GM12891 (cell line): ENCODE measurements around the gene PBRM1.

Experiments used
- DNase-seq: peaks from one replicate; pipeline ENCODE4 v3.0.0; 2011; ENCODE audit warnings: low spot score; ENCODE audit not compliant: insufficient read length
- FAIRE-seq: peaks from 2 replicates; lab custom pipeline; 2011; peaks lifted over from hg19 to GRCh38; lab: Jason Lieb, UNC
- PAX5 ChIP-seq: IDR thresholded peaks from 2 replicates; pipeline ENCODE4 v1.6.1; 2011; ENCODE audit warnings: low read length, moderate library complexity, mild to moderate bottlenecking; ENCODE audit not compliant: insufficient read depth, severe bottlenecking
- POLR2A ChIP-seq: IDR thresholded peaks from 2 replicates; pipeline ENCODE4 v1.6.1; 2011; ENCODE audit warnings: low read depth, low read length, control low read depth
- POLR2AphosphoS5 ChIP-seq: IDR thresholded peaks from 2 replicates; pipeline ENCODE4 v1.6.1; 2011; ENCODE audit warnings: low read depth, low read length, control low read depth
- POU2F2 ChIP-seq: IDR thresholded peaks from 2 replicates; pipeline ENCODE4 v1.6.1; 2011; ENCODE audit warnings: low read depth, mild to moderate bottlenecking, control low read depth, low read length, moderate library complexity
- SPI1 ChIP-seq: IDR thresholded peaks from 2 replicates; pipeline ENCODE4 v1.6.1; 2011; ENCODE audit warnings: low read depth, low read length, control low read depth
- TAF1 ChIP-seq: IDR thresholded peaks from 2 replicates; pipeline ENCODE4 v1.6.1; 2011; ENCODE audit warnings: low read depth, low read length, control low read depth

The PBRM1 gene

DNA sequence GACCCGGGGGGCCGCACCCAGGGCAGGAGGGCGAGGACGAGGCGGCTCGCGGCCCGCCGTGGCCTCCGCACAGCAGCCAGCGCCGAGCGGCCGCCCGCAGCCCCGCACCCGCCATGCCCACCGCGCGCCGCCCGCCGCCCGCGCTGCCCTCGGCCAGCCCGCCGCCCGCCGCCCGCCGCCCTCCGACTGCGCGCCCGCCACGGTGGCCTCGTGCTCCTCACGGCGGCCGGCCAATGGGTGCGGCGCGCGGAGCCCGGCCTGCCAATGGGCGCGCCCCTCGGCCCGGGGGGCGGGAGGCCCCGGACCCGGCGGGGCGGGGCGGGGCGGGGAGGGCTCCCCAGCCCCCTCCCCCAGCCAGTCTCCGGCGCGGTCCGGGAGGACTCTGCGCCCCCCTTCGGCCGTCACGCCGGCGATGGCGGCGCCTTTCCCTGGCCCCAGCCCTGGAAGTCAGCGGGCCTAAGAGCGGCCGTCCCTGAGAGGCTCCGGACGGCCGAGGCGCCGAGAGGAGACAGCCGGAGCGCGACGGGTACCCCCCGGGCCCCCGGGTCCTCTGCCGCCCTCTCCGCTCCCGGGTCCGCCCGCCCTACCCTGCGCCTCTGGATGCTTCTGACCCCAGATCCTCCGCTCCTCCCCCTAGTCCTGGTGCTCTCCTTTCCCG lies 152.0 kb downstream of the PBRM1 start, which contains the start of gene NT5DC2:
TSS of gene NT5DC2 (minus strand) at position 235 of the 658 bp plus-strand sequence. CDS start at position 115, 120 bp downstream.
- DNase-seq (peak; percentile 93), FAIRE-seq (peak; percentile 83)
- no peak for TF ChIP-seq PAX5
- TF ChIP-seq POLR2A, result no peak

DNA sequence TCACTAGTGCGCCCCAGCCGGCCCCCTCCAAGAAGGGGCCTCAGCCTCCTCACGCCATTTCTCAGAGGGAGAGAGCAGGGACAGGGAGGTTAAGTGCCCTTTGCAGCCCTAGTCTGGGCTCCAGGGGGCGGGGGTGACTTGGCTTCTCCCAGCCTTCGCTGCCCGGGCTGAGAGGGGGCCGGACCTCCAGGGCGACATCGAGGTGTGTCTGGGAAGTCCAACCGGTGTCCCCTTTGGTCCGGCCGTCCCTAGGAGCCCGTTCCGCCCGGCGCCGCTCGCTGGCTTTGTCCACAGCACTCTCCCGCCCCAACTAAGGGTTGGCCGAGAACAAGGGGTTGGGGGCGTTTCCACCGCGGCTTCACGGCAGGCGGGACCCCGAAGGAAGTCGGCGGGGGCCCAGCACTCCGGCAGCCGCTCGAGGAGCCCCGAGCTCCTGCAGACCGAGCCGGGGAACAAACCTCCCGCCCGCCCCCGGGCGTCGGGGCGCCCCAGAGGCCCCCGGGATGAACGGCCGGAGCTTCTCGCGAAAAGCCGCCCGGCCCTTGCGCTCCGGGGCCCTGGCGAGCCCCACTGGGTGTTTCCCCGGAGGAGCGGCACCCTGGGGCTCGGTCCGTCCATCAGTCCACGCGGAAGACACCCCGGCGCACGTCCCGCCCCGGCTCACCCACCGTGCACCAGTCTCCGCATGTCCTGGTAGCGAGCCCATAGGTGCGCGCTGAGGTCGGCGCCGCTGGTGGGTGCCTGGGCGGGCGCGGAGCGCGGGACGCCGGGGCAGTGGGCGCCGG lies 152.7 kb downstream of the PBRM1 start:
- TF ChIP-seq TAF1, result no peak
- TF ChIP-seq POLR2AphosphoS5, result no peak
- TF ChIP-seq PAX5, result no peak
- no peak for TF ChIP-seq SPI1
- TF ChIP-seq POU2F2, result no peak
- TF ChIP-seq POLR2A, result no peak
- FAIRE-seq (no peak), DNase-seq (peak; percentile 57)

DNA sequence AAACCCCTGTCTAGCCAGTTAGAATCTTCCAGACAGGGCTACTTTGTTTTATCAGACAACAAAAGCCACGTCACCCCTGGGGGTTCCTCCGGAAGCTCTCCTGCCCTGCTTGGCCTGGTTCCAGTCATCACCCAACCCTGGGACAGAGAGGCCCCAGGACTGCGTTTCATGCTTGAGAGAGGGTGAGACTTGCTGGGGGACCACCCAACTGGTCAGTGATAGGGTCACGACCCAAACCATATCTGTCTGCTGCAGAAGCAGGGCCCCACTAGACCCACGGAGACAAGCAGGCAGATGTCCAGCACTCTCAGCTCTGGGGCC lies 153.2 kb downstream of the PBRM1 start:
- TF ChIP-seq TAF1 (no peak), POLR2A (no peak), POLR2AphosphoS5 (no peak), SPI1 (no peak), PAX5 (no peak), POU2F2 (no peak)
- peak; percentile 60 for DNase-seq
- peak; percentile 83 for FAIRE-seq

DNA sequence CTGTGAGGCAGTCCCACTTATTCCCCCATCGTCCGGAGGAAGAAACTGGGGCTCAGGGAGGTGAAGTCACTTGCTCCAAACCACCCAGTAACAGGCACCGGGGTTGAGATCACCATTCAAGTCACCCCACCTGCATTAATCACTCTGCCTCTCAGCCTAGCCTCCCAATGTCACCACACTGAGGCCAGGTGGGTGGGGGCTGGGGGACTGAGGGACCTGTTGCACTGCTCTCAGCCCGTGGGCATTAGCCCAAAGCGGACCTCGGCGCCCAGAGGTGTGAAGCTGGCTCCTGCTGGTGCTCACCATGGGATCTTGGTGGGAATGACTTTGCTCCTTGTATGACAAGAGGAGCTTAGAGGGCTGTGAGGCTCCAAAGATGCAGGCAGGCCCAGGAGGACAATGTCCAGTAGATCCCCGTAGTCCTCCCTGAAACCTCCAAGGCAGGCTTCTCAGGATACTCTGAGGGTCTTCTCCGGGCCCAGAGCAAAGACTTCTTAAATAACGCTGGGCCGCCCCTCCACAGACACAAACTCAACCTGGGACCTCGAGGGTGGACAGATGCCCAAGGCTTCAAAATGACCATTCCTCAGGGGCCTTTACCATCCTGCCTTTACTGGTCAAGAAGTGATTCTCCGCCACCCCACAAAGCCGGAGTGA lies 153.7 kb downstream of the PBRM1 start:
- no peak for DNase-seq
- no peak for FAIRE-seq
- TF ChIP-seq SPI1 (no peak), POU2F2 (no peak), PAX5 (no peak), TAF1 (no peak), POLR2A (no peak), POLR2AphosphoS5 (no peak)

DNA sequence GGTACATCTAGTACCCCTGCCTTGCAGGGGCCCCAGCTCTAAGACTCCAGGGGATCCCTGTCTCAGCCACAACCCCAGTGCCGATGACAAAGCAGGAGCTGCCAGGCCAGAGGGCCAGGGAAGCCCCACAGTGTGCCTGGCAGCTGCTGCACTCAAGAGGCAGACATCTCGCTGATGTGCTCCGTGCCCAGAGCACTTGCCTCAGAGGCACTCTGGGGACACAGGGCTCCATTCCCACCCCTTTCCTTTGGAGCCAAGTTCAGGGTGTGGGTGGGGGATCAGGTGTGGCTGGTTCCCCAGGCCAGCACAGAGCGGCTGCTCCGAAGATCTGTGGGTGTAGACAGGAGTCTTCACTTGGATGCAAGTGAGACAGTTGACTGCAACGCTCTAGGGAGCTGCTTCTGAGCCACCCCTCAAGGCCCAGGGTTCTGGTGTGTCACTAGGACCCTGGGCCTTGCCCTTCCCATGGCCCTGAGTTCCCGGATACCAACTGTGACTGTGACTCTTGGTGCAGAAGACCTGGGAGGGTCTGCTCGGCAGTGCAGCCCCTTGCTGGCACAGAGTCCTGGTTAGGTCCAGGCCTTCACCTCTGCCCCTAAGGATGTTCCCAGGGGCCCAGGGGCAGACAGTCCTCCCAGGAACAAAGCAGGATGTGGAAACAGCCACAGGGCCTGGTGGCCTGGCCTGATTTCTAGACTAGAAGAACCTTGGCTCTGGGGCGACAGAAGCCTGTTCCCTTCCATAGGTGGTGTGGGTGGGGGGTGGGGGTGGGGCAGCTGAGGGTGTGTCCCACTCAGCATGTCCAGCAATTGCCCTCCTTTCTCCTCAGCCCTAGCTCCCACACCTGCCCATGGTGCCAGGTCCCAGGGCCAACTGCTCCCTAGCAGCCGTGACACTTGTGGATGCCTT lies 154.5 kb downstream of the PBRM1 start:
- TF ChIP-seq POU2F2 (no peak), PAX5 (no peak), SPI1 (no peak), POLR2AphosphoS5 (no peak), TAF1 (no peak), POLR2A (no peak)
- FAIRE-seq (peak; percentile 56), DNase-seq (no peak)

DNA sequence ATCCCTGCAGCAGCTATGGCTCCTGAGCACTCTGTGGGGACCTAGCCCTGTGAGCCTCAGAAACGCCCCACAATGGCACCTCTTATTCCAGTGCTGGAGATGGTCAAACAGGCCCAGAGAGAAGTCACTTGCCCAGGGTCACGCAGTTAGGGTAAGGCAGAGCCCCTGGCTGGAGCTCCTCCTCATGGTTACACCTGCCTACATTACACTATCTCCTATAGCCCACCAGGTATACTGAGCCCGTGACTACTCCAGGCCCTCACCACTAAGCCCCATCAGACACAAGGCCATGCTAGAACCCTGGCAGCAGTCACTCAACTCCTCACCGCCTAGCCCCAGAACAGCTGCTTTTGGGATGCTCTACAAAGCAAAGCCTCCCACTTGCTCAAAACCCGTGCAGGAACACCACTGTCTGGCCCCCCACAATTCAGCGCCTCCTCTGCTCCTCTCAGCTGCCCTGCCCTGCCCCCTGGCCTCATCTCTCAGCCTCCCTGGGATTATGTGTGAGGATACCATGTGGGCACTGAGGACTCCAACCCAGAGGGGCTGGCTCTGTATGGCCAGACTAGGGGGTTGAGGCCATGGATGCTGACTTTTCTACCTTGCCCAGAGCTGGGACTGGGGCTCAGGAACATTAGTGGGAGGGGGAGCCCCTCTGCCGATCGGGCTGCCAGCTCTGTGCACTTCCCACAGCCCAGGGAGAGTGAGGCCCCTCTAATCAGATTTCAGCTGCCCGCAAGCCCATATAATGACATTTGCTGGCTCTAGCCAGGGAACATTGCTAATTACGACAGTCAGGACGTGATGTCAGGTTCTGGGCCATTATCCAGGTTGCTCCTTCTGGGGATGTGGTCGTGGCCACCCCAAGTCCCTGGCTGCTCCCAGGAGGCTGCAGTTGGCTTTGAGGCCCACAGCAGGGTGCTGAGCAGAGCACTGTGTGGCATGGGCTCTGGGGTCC lies 156.1 kb downstream of the PBRM1 start:
- no peak for TF ChIP-seq TAF1
- TF ChIP-seq POU2F2, result no peak
- no peak for FAIRE-seq
- no peak for DNase-seq

DNA sequence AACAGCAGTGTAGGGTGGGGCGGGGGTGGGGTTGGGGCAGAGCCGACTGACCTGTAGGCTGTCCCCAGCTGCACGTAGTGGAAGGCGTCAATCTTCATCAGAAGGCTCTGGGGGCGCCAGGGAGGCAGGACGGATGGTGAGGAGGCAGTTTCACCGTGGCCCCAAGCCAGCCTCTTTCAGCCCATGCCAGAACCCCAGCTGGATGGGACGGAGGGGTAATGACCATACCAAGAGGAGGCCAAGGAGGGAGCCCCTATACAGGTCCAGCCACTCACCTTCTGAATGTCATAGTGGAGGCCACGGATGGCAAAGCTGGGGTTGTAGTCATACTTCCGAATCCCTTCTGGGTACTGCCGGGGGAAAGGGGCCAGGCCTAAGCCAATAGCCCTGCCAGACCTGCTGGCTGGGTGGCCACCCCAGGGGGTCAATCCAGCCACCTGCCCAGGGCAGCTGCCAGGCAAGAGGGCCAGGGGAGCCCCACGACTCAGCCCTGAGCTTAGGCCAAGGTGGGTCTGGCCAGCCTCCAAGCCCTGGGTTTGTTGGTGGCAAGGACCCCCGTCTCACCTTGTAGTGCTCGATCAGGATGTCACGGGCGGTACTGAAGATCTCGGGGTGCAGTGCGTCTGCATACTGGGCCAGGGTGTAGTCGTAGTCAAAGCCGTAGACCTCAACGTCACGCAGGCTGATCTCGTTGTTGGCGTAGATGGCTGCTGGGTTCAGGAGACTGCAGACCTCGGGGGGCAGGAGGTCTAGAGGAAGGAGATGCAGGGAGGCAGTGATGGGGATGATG lies 156.9 kb downstream of the PBRM1 start:
- FAIRE-seq, result no peak
- DNase-seq, result no peak
- no peak for TF ChIP-seq POLR2AphosphoS5
- TF ChIP-seq SPI1, result no peak
- TF ChIP-seq PAX5, result no peak
- TF ChIP-seq TAF1, result no peak
- no peak for TF ChIP-seq POU2F2
- TF ChIP-seq POLR2A, result no peak
